HG02840 (cell line): ENCODE measurements around the gene SLC22A23.

ENCODE experiments used
- ATAC-seq: cut with Tn5 transposase; IDR thresholded peaks from one replicate; pipeline ENCODE4 v1.9.1; 2021; ENCODE audit warnings: mild to moderate bottlenecking, moderate library complexity, moderate number of reproducible peaks; ENCODE audit not compliant: unreplicated experiment, low FRiP score

SLC22A23 gene

GRCh38 chr6:3310051-3310448 is 146.8 kb downstream of the SLC22A23 start:
- ATAC-seq, result no peak

DNA sequence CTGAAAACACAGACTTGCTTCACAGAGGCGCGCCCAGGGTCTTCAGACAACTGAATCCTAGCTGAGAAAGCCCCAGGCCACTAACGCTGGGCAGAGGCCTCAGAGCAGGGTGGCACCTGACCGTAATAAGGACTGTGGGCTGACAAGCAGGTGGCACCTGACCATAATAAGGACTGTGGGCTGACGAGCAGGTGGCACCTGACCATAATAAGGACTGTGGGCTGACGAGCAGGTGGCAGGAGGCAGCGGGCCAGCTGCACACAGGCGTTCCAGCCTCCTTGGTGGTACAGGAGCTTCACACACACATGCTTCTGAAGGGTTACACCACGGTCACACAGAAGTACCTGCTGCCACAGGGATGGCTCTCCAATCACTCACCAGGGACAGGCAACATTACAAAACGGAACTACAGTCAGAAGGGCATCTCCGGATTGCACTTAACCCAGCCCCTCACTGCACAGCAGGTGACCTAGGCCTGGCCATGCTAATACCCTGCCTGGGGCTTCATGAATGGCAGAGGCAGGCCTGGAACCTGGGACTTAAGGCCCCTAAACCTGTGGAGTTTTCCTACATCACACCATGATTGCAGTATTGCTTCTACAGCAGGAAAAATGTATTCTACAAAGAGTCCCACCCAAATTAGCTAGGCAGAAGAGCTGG is 147.3 kb downstream of the SLC22A23 start:
- ATAC-seq, result no peak

DNA sequence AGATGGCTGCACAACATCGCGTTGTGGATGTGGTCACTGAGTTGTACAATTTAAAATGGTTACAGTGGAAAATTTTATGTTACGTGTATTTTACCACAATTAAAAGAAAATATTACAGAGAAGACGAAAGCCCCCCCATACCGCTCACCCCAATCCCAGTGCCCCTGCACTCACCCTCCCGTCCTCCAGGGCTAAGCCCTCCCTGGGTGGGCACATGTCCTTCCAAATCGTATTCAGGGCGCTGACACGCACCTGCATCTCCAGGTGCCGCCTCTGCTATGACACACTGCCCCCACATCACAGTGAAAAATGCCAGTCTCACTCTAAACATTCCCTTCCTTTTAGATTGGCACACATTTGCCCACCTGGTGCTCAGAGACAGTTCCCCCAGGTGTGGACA is 148.7 kb downstream of the SLC22A23 start:
- no peak for ATAC-seq

- ATAC-seq, result no peak
These were observed 149.4 kb downstream of the SLC22A23 start for GRCh38 chr6:3307436-3307835.

DNA sequence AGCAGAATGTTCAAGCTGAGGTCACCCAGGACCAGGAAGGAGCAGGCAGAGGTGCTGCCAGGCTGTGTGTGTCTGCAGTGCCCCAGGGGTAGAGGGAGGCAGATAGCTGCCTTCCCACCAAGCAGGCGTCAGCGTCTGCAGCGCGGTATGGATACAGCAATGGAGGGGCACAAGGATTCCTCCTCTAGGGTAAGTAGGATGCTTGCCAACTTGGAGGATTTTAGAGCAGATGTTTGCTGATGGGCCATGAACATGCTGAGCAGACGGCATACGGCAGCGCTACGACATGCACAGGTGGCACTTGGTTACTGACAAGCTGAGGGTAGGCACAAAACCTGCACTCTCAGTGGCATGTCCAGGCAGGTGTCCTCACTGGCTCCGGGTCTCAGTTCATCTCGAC is 150.0 kb downstream of the SLC22A23 start:
- ATAC-seq, result no peak

DNA sequence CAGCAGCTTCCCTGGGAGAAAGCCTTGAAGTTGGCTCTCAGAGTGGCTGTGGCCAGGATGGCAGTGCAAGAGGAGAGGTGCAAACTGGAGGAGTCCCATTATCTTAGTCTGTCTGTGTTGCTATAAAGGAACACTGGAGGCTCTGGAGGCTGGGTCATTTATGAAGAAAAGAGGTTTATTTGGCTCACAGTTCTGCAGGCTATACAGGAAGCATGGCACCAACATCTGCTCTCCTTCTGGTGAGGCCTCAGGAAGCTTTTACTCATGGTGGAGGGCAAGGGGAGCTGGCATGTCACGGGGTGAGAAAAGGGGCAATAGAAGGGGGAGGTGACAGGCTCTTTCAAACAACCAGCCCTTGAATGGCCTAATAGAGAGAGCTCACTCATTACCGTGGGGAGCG is 151.0 kb downstream of the SLC22A23 start:
- no peak for ATAC-seq

- no peak for ATAC-seq
These were observed 151.7 kb downstream of the SLC22A23 start for GRCh38 chr6:3305216-3305565.

- no peak for ATAC-seq
These were observed 152.2 kb downstream of the SLC22A23 start for GRCh38 chr6:3304500-3305215.

DNA sequence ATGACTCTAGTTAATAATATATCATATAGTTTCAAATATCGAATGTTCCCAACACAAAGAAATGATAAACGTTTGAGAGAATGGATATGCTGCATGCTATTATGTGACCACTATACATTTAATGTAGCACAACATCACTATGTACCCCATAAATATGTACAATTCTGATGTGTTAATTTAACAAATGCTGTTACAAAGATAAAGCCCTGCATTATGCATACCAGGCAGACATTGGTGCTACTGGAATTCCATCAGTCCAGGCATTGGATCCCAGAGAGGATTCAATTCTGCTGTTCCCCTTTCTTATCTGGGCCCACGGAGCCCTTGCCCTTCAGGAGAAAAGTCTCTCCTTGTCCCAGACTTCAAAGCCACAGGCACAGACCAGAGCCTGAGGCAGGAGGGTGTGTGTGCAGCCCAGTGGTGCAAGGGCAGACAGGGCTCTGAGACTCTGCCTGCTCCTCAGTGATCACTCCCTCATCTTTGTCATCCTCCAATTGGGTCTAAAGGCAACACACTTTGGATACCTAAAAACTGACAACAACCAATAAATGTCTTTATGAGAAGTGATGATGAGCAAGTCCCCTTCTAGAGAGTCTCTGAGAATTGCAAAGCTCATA is 152.9 kb downstream of the SLC22A23 start:
- ATAC-seq, result no peak

- ATAC-seq, result no peak
These were observed 155.3 kb downstream of the SLC22A23 start for GRCh38 chr6:3301506-3301905.

- no peak for ATAC-seq
These were observed 157.6 kb downstream of the SLC22A23 start for GRCh38 chr6:3299221-3299620.

GRCh38 chr6:3297909-3298308 is 158.9 kb downstream of the SLC22A23 start:
- no peak for ATAC-seq

DNA sequence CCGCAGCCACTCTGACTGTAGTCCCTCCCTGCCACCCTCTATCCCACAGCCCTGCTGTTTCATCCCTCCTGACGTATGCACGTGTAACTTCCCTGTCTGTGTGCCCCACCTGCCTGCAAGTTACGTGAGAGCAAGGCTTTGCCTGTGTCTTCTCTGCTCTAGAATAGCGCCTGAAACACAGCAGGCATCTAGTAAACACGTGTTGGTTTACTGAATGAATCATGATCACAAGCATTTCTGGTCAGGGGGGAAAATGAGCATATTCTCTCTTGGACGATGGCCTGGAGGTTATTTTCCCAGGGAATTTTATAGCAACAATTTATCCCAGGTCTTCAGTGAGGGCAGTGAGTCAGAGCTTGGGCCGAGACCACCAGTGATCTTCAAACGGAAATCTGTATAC is 159.8 kb downstream of the SLC22A23 start:
- no peak for ATAC-seq

GRCh38 chr6:3296537-3296936 is 160.3 kb downstream of the SLC22A23 start:
- ATAC-seq, result no peak

- ATAC-seq, result no peak
These were observed 160.8 kb downstream of the SLC22A23 start for GRCh38 chr6:3296078-3296477.

DNA sequence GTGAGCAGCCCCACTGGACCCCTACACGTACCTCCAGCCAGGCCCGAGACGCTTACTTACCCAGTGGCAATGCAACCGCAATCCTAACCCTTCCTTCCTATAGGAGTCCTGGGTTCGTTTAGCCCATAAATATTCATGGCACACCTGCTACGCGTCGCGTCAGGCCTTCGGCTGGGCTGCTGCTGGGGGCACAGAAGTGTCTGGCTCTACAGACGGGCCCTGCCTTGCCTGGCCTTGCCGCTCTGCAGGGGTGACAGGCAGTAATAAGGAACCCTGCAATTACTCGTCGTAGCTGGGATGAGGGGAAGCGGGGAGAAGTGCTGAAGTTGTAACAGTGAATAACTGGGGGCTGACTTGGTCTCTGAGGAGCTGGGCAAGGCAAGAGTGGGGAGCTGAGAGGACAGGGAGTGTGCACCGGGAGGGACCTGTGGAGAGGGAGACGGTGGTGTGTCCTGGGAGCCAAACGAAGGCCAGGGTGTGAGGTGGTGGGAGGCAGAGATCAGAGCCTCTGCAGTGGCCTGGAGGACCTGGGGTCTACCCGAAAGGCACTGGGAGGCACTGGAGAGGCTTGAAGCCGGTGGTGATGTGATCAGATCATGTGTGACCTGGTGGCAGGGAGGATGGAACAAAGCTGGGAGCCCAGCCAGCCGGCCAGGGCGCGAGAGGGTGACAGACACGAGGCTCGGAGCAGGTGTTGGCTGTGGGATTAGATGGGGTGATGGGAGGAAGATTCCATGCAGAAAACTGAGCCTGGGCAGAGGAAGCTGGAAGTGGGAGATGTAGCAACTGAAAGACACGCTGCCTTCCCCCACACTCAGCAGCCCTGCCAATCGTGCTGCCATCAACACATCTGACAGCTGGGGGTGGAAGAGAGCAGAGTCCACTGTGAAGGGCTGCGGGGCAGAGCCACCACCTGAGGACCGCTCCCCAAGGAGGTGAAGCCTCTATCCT is 161.7 kb downstream of the SLC22A23 start:
- ATAC-seq, result no peak

DNA sequence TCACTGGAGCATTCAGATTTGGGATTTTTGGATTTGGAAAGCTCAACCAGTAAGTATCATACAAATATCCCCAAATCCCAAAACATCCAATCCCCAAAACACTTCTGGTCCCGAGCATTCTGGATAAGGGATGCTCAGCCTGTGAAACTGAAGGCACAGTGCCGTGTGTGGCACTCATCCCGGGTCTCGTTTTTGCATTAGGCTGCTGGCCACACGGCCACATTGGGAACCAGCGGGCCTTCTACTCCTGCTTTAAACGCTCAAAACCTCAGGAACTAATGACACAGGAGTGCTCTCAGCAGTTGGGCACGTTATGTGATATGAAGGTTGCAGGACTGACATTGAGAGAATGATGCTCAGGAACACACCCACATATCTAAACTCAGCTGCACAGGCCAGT is 162.5 kb downstream of the SLC22A23 start:
- no peak for ATAC-seq

DNA sequence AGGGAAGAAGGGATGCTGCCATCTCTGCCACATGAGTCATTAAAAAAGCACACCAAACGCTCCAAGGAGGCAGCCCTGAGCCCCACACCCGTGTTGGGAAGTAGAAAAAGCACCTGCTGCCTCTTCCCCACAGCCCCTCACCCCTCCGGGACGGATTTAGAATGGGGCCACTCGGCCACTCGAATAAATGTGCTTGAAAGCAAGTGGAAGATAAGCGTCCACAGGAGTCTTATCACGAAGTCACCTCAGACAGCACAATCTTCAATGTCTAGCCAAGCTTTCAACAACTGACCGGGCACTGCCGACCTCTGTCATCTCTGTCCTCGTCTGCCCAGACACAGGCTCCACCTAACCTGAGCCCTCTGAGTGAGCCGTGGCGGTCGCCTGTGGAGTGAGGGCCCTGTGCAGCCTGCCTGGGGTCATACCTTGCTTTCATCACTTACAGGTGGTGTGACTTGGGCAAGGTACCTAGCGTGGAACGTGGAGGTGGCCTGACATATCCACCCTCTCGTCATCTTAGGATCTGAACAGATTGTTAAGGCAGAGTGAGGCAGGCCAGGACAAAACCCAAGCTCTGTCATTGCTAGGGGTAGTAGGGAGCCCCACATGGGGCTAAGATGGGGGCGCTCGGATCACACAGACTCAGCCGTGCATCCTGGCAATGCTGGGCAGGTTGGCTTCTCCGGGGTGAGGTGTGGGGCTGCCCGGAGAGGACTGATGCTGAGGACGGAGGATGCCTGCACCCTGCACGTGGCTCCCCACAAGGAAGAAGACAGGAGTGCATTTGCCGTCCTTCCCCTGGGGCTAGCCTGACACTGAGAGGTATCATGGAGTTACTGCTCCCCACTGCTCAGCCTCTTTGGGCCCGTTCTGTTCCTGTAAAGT is 163.3 kb downstream of the SLC22A23 start:
- no peak for ATAC-seq

DNA sequence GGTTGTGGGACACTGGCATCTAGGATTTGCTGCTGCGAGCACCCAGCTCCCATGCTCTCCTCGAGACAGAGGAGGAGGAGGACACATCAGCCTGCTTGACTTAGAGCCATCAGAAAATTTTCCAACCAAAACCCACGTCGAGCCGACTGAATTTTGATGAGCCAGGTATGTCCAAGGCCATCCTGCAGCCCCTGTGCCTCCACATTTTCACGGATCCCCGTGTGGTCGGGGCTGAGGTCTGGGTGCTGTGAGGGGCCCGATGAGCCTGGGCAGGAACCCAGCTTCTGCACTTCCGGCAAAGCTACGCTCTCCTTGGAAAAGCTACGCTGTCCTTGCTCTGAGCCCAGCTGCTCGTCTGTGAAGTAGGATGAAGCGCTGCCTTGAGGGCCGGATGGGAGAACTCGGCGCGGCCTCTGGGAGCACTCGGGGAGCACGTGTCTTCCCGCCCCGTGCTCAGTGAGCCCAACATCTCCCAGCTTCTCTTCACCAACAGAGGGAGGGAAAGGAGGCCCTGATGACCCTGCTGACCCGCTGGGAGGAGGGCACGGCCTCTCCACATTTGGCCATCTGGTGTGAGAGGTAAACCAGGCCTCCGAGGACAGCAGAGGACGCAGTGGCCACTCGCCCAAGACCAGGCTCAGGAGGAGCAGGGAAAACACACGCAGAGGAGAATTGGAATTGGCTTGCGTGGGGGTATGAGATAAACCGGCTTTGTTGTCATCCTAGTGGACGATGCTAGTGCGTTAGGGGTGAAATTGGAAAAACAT is 164.2 kb downstream of the SLC22A23 start:
- no peak for ATAC-seq
